Loucy (cell line): ENCODE measurements around the gene SIGLEC7.

ENCODE experiments used
- H2AFZ ChIP-seq: fragments of 200-600 bp; sonication (generic); 2 replicates; pipeline ENCODE4 v1.6.0; 2016; ENCODE audit warnings: antibody characterized with exemption, mild to moderate bottlenecking, low read length, moderate library complexity
- H3F3A ChIP-seq: fragments of 200-600 bp; 2 replicates; pipeline ENCODE4 v1.6.0; 2016; ENCODE audit warnings: antibody characterized with exemption, low read depth, mild to moderate bottlenecking
- H3K27me3 ChIP-seq: fragments of 200-600 bp; sonication (generic); 2 replicates; pipeline ENCODE4 v1.6.1; 2014; ENCODE audit warnings: low read length, mild to moderate bottlenecking; ENCODE audit not compliant: insufficient read depth, poor library complexity, severe bottlenecking
- H3K36me3 ChIP-seq: fragments of 200-600 bp; sonication (generic); 2 replicates; pipeline ENCODE4 v1.6.1; 2016; ENCODE audit warnings: low read length; ENCODE audit not compliant: insufficient read depth
- H3K4me1 ChIP-seq: fragments of 200-600 bp; sonication (generic); 2 replicates; pipeline ENCODE4 v1.5.1; 2014; ENCODE audit warnings: low read length, mild to moderate bottlenecking; ENCODE audit not compliant: insufficient read depth, poor library complexity, severe bottlenecking
- H3K4me2 ChIP-seq: fragments of 200-600 bp; sonication (generic); 2 replicates; pipeline ENCODE4 v1.6.0; 2014; ENCODE audit warnings: antibody characterized with exemption, low read length, low read depth, mild to moderate bottlenecking; ENCODE audit not compliant: poor library complexity, severe bottlenecking
- H3K4me3 ChIP-seq: fragments of 200-600 bp; sonication (generic); 2 replicates; pipeline ENCODE4 v1.5.1; 2014; ENCODE audit warnings: low read length, mild to moderate bottlenecking, mixed read lengths; ENCODE audit not compliant: poor library complexity, severe bottlenecking
- H3K79me2 ChIP-seq: fragments of 200-600 bp; sonication (generic); 2 replicates; pipeline ENCODE4 v1.6.1; 2014; ENCODE audit warnings: low read length; ENCODE audit not compliant: insufficient read depth
- H3K9ac ChIP-seq: fragments of 200-600 bp; sonication (generic); 2 replicates; pipeline ENCODE4 v1.6.0; 2014; ENCODE audit warnings: mild to moderate bottlenecking, low read depth, low read length, moderate library complexity; ENCODE audit not compliant: poor library complexity, severe bottlenecking
- H3K9me2 ChIP-seq: fragments of 200-600 bp; sonication (generic); replicated peaks from 2 replicates; pipeline ENCODE4 v1.6.1; 2016; ENCODE audit warnings: low read depth, low read length, mixed read lengths
- H3K9me3 ChIP-seq: fragments of 200-600 bp; sonication (generic); 2 replicates; pipeline ENCODE4 v1.6.1; 2014; ENCODE audit warnings: mild to moderate bottlenecking, antibody characterized with exemption, low read length, low read depth; ENCODE audit not compliant: insufficient read depth
- H4K20me1 ChIP-seq: fragments of 200-600 bp; sonication (generic); 2 replicates; pipeline ENCODE4 v1.6.0; 2014; ENCODE audit warnings: antibody characterized with exemption, low read length, mild to moderate bottlenecking; ENCODE audit not compliant: insufficient read depth, poor library complexity, severe bottlenecking
- EZH2phosphoT487 ChIP-seq: fragments of 200-600 bp; IDR thresholded peaks from 2 replicates; pipeline ENCODE4 v1.6.1; 2018; ENCODE audit warnings: antibody characterized with exemption, mild to moderate bottlenecking, moderate library complexity, borderline replicate concordance
- TF ChIP-seq, protein P1 (sequence below): fragments of 200-600 bp; sonication (generic); conservative IDR thresholded peaks from 2 replicates; pipeline ENCODE4 v1.5.1; 2014; ENCODE audit warnings: mild to moderate bottlenecking, antibody characterized with exemption, low read length

The SIGLEC7 gene

GRCh38 chr19:51159656-51160055 is 17.6 kb downstream of the SIGLEC7 start:
- Histone ChIP-seq H3F3A (no peaks in the 10 kb centered on the region), H3K36me3 (no peaks in the 10 kb centered on the region), H3K27me3 (no peaks in the 10 kb centered on the region), H2AFZ (no peak overlapping the region), H3K4me1 (peaks cover 5% of the 10 kb centered on the region), H4K20me1 (no peaks in the 10 kb centered on the region), H3K9me2 (no peaks in the 10 kb centered on the region), H3K4me3 (no peak overlapping the region), H3K9me3 (no peaks in the 10 kb centered on the region), H3K9ac (no peak overlapping the region), H3K79me2 (no peaks in the 10 kb centered on the region), H3K4me2 (no peak overlapping the region)
- TF ChIP-seq, protein P1, sequence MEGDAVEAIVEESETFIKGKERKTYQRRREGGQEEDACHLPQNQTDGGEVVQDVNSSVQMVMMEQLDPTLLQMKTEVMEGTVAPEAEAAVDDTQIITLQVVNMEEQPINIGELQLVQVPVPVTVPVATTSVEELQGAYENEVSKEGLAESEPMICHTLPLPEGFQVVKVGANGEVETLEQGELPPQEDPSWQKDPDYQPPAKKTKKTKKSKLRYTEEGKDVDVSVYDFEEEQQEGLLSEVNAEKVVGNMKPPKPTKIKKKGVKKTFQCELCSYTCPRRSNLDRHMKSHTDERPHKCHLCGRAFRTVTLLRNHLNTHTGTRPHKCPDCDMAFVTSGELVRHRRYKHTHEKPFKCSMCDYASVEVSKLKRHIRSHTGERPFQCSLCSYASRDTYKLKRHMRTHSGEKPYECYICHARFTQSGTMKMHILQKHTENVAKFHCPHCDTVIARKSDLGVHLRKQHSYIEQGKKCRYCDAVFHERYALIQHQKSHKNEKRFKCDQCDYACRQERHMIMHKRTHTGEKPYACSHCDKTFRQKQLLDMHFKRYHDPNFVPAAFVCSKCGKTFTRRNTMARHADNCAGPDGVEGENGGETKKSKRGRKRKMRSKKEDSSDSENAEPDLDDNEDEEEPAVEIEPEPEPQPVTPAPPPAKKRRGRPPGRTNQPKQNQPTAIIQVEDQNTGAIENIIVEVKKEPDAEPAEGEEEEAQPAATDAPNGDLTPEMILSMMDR = no peak
- TF ChIP-seq EZH2phosphoT487 = no peak

GRCh38 chr19:51161266-51161665 is 19.2 kb downstream of the SIGLEC7 start:
- Histone ChIP-seq H3K9me2 (no peaks in the 10 kb centered on the region), H3K4me2 (no peak overlapping the region), H4K20me1 (no peaks in the 10 kb centered on the region), H2AFZ (no peak overlapping the region), H3K79me2 (no peaks in the 10 kb centered on the region), H3K27me3 (no peaks in the 10 kb centered on the region), H3F3A (0 out of 2 replicates have a peak, but pooled peaks cover 3% of the 10 kb centered on the region), H3K36me3 (no peaks in the 10 kb centered on the region), H3K4me3 (no peak overlapping the region), H3K4me1 (peaks cover 5% of the 10 kb centered on the region), H3K9me3 (no peaks in the 10 kb centered on the region), H3K9ac (no peak overlapping the region)
- no peak for TF ChIP-seq EZH2phosphoT487
- TF ChIP-seq, protein P1 = no peak

GRCh38 chr19:51161867-51162496 is 19.9 kb downstream of the SIGLEC7 start:
- no peaks in the 10 kb centered on the region for H4K20me1 ChIP-seq
- H3K9me2 ChIP-seq = no peaks in the 10 kb centered on the region
- no peak overlapping the region for H3K4me2 ChIP-seq
- H3K9ac ChIP-seq = no peak overlapping the region
- no peak overlapping the region for H3K4me3 ChIP-seq
- H3K4me1 ChIP-seq = peaks cover 9% of the 10 kb centered on the region
- H3K27me3 ChIP-seq = no peaks in the 10 kb centered on the region
- 0 out of 2 replicates have a peak, but pooled peaks cover 3% of the 10 kb centered on the region for H3F3A ChIP-seq
- no peaks in the 10 kb centered on the region for H3K79me2 ChIP-seq
- no peaks in the 10 kb centered on the region for H3K9me3 ChIP-seq
- no peak for TF ChIP-seq EZH2phosphoT487
- TF ChIP-seq, protein P1 = no peak
- no peaks in the 10 kb centered on the region for H3K36me3 ChIP-seq
- no peak overlapping the region; the same call in 1 of the 2 replicates for H2AFZ ChIP-seq
